ENCODE data around the gene SIL1. TPM values are rescaled to one million over a fixed set of nuclear protein-coding genes. Genes with fewer than 3 reads are reported as not detected.

SIL1 gene
- polyA plus RNA-seq, 1 experiment = 64.6 TPM

GRCh38 chr5:138978080-138978479 is 220.1 kb downstream of the SIL1 start:
- Histone ChIP-seq H3K4me3 (ENCODE audit: low read depth, low read length) (no peak overlapping the region), H3K27me3 (ENCODE audit: control insufficient read depth, insufficient read depth, low read length) (no peaks in the 10 kb centered on the region), H3K27ac (ENCODE audit: low read depth, low read length) (no peak overlapping the region), H3K9me3 (ENCODE audit: control insufficient read depth, insufficient read depth, low read length) (no peaks in the 10 kb centered on the region)
- POLR2A ChIA-PET = no interaction called here
- CTCF ChIA-PET = no interaction called here
- DNase-seq (ENCODE audit: low read depth, low spot score) = no peak
- TF ChIP-seq CTCF (IDR thresholded peaks at IDR 0.05; ENCODE audit: low read depth, low read length) = no peak

- no peak overlapping the region for H3K4me3 ChIP-seq (ENCODE audit: low read depth, low read length)
- CTCF ChIA-PET = interaction anchor here (1.1 kb wide), 1 partner anchor 11 kb away, joined by 3 read pairs; no protein-coding TSS in a partner anchor
- DNase-seq (ENCODE audit: low read depth, low spot score) = peak; percentile 34
- POLR2A ChIA-PET = interaction anchor here (0.8 kb wide), 1 partner anchor 20 kb away, joined by 3 read pairs; no protein-coding TSS in a partner anchor
- TF ChIP-seq CTCF (IDR thresholded peaks at IDR 0.05; ENCODE audit: low read depth, low read length) = no peak
- H3K9me3 ChIP-seq (ENCODE audit: control insufficient read depth, insufficient read depth, low read length) = no peaks in the 10 kb centered on the region
- no peak overlapping the region for H3K27ac ChIP-seq (ENCODE audit: low read depth, low read length)
- no peaks in the 10 kb centered on the region for H3K27me3 ChIP-seq (ENCODE audit: control insufficient read depth, insufficient read depth, low read length)
Measured at GRCh38 chr5:138975098-138975847, 222.9 kb downstream of the SIL1 start.

- CTCF ChIA-PET = interaction anchor here (1.1 kb wide), 1 partner anchor 10 kb away, joined by 3 read pairs; no protein-coding TSS in a partner anchor
Measured at GRCh38 chr5:138974227-138975063, 223.7 kb downstream of the SIL1 start.

GRCh38 chr5:138972836-138973235 is 225.3 kb downstream of the SIL1 start:
- no peak for TF ChIP-seq CTCF (IDR thresholded peaks at IDR 0.05; ENCODE audit: low read depth, low read length)
- no peak overlapping the region for H3K27ac ChIP-seq (ENCODE audit: low read depth, low read length)
- DNase-seq (ENCODE audit: low read depth, low spot score) = no peak
- no peaks in the 10 kb centered on the region for H3K9me3 ChIP-seq (ENCODE audit: control insufficient read depth, insufficient read depth, low read length)
- no peak overlapping the region for H3K4me3 ChIP-seq (ENCODE audit: low read depth, low read length)
- ChIA-PET CTCF (no interaction called here), POLR2A (no interaction called here)
- no peaks in the 10 kb centered on the region for H3K27me3 ChIP-seq (ENCODE audit: control insufficient read depth, insufficient read depth, low read length)

More at GRCh38 chr5:138974227-138975063, 223.7 kb downstream of the SIL1 start:
- no peak for DNase-seq (ENCODE audit: low read depth, low spot score)
- POLR2A ChIA-PET = no interaction called here
- TF ChIP-seq CTCF (IDR thresholded peaks at IDR 0.05; ENCODE audit: low read depth, low read length) = no peak
- H3K9me3 ChIP-seq (ENCODE audit: control insufficient read depth, insufficient read depth, low read length) = no peaks in the 10 kb centered on the region
- no peak overlapping the region for H3K4me3 ChIP-seq (ENCODE audit: low read depth, low read length)
- H3K27me3 ChIP-seq (ENCODE audit: control insufficient read depth, insufficient read depth, low read length) = no peaks in the 10 kb centered on the region
- no peak overlapping the region for H3K27ac ChIP-seq (ENCODE audit: low read depth, low read length)

GRCh38 chr5:138972230-138972629 is 225.9 kb downstream of the SIL1 start:
- POLR2A ChIA-PET = no interaction called here
- Histone ChIP-seq H3K9me3 (ENCODE audit: control insufficient read depth, insufficient read depth, low read length) (no peaks in the 10 kb centered on the region), H3K27ac (ENCODE audit: low read depth, low read length) (no peak overlapping the region), H3K27me3 (ENCODE audit: control insufficient read depth, insufficient read depth, low read length) (no peaks in the 10 kb centered on the region), H3K4me3 (ENCODE audit: low read depth, low read length) (no peak overlapping the region)
- no peak for TF ChIP-seq CTCF (IDR thresholded peaks at IDR 0.05; ENCODE audit: low read depth, low read length)
- CTCF ChIA-PET = no interaction called here
- no peak for DNase-seq (ENCODE audit: low read depth, low spot score)
